Hepatocyte (in vitro differentiated cells): ENCODE measurements around the gene KLF13.

Experiments
- EZH2phosphoT487 ChIP-seq: fragments of 200-600 bp; sonication (generic); IDR thresholded peaks from one replicate; pipeline ENCODE4 v1.6.1; 2018; ENCODE audit warnings: antibody characterized with exemption, mild to moderate bottlenecking, low read depth, moderate library complexity; ENCODE audit not compliant: unreplicated experiment, severe bottlenecking
- TF ChIP-seq, protein P1 (sequence below): fragments of 200-600 bp; sonication (generic); IDR thresholded peaks from 2 replicates; pipeline ENCODE4 v1.5.1; 2016; ENCODE audit warnings: antibody characterized with exemption, mild to moderate bottlenecking; ENCODE audit not compliant: poor library complexity

DNA sequence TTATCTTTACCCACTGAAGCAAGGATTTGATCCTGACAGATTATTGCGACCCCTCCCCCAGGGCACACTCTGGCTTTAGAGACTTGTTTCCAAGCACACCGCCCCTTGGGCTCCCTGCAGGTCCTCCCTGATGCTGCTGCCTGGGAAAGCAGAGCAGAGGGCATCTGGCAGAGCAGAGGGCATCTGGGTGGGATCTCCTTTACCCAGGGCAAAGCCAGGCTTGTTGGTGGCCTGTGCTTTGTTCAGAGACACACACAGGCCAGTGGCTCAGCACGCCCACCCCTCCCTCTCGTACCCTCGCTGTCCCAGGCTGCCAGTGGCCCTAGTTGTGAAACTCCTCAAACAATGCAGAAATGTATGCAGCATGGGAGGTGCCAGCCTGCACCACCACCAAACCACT lies 4.8 kb downstream of the KLF13 start:
- TF ChIP-seq, protein P1, sequence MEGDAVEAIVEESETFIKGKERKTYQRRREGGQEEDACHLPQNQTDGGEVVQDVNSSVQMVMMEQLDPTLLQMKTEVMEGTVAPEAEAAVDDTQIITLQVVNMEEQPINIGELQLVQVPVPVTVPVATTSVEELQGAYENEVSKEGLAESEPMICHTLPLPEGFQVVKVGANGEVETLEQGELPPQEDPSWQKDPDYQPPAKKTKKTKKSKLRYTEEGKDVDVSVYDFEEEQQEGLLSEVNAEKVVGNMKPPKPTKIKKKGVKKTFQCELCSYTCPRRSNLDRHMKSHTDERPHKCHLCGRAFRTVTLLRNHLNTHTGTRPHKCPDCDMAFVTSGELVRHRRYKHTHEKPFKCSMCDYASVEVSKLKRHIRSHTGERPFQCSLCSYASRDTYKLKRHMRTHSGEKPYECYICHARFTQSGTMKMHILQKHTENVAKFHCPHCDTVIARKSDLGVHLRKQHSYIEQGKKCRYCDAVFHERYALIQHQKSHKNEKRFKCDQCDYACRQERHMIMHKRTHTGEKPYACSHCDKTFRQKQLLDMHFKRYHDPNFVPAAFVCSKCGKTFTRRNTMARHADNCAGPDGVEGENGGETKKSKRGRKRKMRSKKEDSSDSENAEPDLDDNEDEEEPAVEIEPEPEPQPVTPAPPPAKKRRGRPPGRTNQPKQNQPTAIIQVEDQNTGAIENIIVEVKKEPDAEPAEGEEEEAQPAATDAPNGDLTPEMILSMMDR = no peak
- no peak for TF ChIP-seq EZH2phosphoT487
